Mammary epithelial cell (primary cell): ENCODE results near the gene DACH1.

Source experiments
- EZH2 ChIP-seq: IDR thresholded peaks from 2 replicates; pipeline ENCODE4 v1.6.1; 2012; ENCODE audit warnings: low read length, inconsistent platforms, borderline replicate concordance
- TF ChIP-seq, protein P1 (sequence below), 2 donors: IDR thresholded peaks in 1 of 2; conservative IDR thresholded peaks in 1 of 2; 2 replicates each; pipeline ENCODE4 v1.5.1; 2011 to 2012; ENCODE audit warnings: inconsistent platforms in 2 of 2, low read length in 2 of 2, mild to moderate bottlenecking in 2 of 2, control low read depth in 1 of 2, low read depth in 1 of 2; ENCODE audit not compliant: insufficient read depth in 1 of 2; ENCODE audit errors: extremely low read depth in 1 of 2

DNA sequence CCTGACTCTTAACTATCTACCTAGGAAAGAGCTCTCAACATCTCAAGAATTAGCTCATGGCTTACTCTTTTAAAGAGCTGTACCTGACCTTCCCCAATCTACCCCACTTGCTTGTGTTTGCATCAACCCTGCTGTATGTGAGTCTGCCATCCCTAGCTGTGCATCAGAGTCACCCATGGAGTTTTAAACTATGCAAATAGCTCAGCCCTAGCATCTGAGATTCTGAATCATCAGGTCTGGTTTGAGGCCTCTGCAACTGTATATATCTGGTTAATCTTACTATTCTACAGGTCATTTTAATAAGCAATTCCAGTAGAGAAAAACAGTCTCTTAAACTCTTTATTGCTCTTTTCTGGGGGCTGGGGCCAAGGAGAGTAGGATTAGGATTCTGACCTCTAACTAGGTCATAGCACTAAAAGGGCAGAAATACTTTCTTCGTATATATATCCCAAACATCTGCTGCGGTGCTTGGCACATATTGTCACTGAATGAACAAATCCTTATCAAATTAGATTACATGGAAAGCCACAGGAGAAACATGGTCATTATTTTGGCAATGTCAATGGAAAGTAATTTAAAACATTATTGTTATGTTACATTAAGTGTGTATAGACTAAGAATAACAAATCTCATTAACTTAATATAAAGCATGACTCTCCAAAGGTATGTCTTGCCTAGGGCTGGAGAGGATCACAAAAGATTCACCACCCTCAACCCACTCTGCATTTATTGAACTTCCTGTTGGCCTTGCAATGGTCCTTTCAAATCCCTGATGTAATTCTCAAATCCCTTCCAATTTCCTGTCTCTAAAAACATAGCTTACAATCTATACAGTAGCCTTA is 232.2 kb downstream of the DACH1 start:
- TF ChIP-seq, protein P1, sequence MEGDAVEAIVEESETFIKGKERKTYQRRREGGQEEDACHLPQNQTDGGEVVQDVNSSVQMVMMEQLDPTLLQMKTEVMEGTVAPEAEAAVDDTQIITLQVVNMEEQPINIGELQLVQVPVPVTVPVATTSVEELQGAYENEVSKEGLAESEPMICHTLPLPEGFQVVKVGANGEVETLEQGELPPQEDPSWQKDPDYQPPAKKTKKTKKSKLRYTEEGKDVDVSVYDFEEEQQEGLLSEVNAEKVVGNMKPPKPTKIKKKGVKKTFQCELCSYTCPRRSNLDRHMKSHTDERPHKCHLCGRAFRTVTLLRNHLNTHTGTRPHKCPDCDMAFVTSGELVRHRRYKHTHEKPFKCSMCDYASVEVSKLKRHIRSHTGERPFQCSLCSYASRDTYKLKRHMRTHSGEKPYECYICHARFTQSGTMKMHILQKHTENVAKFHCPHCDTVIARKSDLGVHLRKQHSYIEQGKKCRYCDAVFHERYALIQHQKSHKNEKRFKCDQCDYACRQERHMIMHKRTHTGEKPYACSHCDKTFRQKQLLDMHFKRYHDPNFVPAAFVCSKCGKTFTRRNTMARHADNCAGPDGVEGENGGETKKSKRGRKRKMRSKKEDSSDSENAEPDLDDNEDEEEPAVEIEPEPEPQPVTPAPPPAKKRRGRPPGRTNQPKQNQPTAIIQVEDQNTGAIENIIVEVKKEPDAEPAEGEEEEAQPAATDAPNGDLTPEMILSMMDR (conservative IDR thresholded peaks at IDR 0.05 in 1 of 2, IDR thresholded peaks at IDR 0.05 in 1 of 2; ENCODE audit: extremely low read depth in 1 of 2, insufficient read depth in 1 of 2, low read depth in 1 of 2, low read length in 2 of 2), result no peak
- TF ChIP-seq EZH2, result no peak
